ENCODE data around the gene VPS13D. TPM values are rescaled to one million over a fixed set of nuclear protein-coding genes. Genes with fewer than 3 reads are reported as not detected.
"Not testable (repeated sequence)": the region's sequence is repeated elsewhere in the genome, so short reads cannot be mapped to it uniquely, and the experiment has no call there.

VPS13D gene
- total RNA-seq, 1 experiment from 2014 or later, result 22.7 TPM

- DNase-seq (ENCODE audit: low read depth), result no peak
These were observed 239.7 kb downstream of the VPS13D start for GRCh38 chr1:12469493-12469892.

DNA sequence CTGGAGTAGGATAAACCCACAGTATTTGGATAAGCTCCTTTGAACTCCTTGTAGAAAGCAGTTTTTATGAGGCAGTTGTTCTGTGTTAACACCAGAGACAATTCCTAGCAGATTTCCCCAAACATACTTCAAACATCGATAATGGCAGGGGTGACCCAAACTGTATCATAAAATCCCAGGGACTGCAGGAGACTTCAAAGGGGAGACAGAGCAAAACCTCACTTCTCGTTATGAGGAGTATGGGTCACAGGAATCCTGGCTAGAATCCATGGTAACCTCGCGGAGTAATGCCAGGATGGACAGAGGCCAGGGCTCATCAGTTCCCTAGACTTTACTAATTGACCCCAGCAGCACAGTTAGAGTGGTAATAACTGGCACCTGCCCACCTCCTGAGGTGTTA is 240.2 kb downstream of the VPS13D start:
- no peak for DNase-seq (ENCODE audit: low read depth)

DNA sequence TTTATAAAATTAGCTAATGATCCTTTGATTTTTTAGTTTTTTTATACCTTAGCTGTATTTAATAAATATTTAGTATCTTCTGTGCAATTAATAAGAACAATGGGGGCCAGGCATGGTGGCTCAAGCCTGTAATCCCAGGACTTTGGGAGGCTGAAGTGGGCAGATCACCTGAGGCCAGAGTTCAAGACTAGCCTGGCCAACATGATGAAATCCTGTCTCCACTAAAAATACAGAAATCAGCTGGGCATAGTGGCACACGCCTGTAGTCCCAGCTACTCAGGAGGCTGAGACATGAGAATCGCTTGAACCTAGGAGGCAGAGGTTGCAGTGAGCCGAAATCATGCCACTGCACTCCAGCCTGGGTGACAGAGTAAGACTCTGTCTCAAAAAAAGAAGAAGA is 241.1 kb downstream of the VPS13D start:
- not testable (repeated sequence) for DNase-seq (ENCODE audit: low read depth)

DNA sequence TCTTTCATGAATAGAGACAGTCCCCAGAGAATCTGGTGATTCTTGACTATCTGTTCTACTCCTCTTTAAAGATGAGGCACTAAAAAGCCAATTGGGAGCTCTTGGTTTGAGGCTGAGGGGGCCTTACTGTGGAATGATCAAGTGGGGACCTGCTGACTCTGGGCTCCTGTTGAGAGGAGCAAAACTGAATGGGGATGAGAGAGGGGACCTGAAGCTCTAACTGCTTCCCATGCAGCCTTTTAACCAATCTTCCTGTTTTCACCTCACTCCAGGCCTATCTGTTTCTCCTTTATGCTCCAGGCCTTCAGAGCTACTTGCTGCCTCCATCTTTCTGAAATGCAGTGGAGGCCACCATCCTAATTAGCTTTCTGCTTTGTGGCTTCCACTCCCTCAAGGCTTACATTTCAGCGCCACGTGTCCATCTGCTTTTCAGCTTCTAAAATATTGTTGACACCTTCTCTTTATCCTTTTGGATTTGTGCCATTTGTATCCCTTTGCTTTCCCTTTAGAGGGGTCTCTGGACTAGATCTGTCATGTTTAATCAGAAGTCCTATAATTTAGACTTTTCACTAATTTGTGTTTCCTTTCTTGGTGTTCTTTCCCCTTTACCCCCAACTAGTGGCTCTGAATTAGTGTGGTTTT is 242.4 kb downstream of the VPS13D start:
- DNase-seq (ENCODE audit: low read depth), result no peak

GRCh38 chr1:12472798-12473551 is 243.1 kb downstream of the VPS13D start:
- DNase-seq (ENCODE audit: low read depth), result no peak

GRCh38 chr1:12473596-12474362 is 243.9 kb downstream of the VPS13D start:
- no peak for DNase-seq (ENCODE audit: low read depth)

GRCh38 chr1:12475101-12475500 is 245.3 kb downstream of the VPS13D start:
- no peak for DNase-seq (ENCODE audit: low read depth)

- peak; percentile 58 for DNase-seq (ENCODE audit: low read depth)
These were observed 245.7 kb downstream of the VPS13D start for GRCh38 chr1:12475530-12475934.

DNA sequence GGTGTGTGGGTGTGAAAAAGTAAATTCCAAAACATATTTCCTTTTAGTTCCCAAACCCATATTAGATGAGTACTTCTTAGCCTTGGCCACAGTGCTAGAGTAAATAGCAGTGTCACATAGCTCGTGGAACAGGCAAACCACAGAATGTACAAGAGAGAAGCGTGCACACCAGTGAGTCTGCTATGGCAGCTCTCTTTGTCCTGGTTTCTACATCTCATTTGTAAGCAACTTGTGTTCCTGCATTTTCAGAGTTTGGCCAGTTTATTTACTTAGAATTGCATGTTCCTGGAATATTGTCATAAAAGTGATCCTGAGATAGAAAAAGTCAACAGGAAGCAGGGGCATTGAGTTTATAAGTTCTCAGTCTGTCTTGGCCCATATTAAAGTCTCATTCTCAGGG is 246.1 kb downstream of the VPS13D start:
- peak; percentile 59 for DNase-seq (ENCODE audit: low read depth)

DNA sequence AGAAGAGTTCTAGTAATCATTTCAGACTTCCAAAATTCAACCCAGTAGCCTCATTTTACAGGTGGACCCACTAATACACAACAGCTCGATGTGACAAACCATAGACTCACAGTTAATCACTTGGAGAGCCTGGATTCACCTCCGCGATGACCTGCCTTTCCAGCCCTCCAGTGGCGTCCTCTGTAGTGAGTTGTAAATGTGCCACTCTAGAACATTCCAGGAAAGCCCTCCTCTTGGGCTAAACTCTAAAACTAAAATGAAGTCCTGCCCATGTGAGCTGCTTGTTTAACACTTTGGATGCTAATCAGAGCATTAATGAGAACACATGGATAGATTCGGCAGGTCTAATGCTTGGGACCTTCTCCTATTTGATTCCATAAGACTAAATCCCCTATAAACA is 247.5 kb downstream of the VPS13D start:
- DNase-seq (ENCODE audit: low read depth), result no peak

DNA sequence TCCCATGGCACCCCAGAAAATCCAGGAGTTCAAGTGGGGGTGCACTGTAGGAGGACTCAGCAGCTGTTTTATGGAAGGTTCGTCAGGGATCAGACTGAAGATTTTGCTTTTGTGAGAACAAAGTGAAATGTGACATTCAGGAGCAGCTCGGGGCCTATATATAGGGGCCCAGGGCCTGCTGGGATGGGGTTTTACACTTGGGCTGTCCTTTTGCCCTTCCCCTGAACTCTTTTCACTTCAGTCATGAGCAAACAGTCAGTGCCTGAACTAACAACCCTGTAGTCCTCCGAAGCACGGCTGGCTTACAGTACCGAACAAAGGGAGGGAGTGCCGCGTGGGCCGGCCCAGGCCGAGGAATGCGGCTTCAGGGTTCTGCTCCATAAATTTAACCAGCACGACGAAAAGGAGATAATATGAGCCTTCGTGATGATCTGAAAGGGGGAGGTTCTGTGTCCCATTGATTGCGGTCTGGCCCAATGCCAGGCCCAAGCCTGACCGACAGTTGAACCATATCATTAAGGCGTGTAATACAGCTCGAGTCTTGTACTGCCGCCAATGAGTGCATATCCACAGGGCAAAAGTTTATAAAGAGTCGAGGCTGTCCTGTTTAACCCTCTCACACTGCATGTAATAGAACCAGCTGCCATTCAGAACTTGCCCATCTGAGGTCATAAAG is 248.2 kb downstream of the VPS13D start:
- DNase-seq (ENCODE audit: low read depth), result peak; percentile 99

DNA sequence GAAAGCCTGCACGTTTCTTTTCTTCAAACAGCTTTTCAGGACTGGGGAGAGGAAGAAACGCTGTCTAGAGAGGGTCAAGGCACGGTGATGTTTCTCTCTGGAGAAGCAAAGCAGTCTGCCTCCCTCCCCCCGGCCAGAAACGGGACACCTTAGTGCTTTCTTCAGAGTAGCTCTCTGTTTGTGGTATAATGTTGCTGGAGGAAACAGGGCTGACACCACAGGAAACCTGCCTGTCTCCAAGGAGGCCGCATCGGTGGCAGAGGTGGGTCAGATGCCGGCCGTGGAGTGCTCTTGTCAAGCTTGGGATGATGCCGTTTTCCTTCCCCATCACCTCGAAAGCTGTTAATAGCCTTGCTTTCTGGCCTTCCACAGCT is 248.8 kb downstream of the VPS13D start:
- DNase-seq (ENCODE audit: low read depth), result no peak

DNA sequence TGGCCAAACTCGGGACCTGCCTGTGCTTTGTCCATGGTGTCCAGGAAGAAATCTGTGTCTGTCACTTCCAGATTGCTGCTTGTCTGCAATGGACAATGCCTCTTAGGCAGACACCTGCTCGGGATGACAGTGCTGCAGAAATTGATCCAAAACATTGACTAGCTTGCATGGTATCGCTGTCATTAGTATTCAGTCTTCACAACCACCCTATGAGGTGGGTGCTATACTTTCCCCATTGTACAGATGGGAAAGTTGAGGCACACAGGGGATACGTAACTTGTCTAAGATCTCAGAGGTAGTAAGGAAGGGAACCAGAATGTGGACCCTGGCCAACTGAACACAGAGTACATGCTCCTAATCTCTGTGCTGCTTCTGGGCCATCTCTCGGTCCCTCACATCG is 249.5 kb downstream of the VPS13D start:
- no peak for DNase-seq (ENCODE audit: low read depth)

- no peak for DNase-seq (ENCODE audit: low read depth)
These were observed 250.2 kb downstream of the VPS13D start for GRCh38 chr1:12480041-12480440.

DNA sequence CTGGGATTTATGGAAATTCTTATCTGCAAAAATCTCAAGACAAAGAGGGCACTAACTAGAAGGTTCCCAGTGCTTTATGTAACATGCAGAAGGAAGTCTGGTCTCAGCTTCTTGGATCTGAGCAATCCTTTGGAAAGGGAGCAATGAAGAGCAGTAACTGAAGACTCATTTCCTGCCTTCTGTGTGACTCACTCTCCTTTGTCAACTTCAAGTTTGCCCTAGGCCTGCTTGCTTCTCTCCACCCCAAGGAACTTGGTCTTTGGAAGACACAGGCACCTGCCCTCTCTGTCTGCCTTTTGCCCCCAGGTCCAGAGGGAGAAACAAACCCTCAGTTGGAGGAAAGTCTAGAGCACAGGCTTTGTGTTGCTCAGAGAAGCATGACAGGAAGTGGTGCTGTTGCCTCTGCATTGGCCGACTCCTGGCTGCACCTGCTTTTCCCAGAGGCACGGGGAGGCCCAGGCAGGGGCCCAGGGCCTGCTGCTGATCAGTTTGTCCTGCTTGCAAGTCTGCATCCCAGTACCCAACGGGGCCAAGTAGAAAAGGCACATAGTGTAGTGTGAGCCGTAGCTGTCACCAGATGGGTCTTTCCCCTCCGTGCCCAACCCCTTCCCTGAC is 251.0 kb downstream of the VPS13D start:
- DNase-seq (ENCODE audit: low read depth), result peak; percentile 98

- no peak for DNase-seq (ENCODE audit: low read depth)
These were observed 252.1 kb downstream of the VPS13D start for GRCh38 chr1:12481928-12482327.

DNA sequence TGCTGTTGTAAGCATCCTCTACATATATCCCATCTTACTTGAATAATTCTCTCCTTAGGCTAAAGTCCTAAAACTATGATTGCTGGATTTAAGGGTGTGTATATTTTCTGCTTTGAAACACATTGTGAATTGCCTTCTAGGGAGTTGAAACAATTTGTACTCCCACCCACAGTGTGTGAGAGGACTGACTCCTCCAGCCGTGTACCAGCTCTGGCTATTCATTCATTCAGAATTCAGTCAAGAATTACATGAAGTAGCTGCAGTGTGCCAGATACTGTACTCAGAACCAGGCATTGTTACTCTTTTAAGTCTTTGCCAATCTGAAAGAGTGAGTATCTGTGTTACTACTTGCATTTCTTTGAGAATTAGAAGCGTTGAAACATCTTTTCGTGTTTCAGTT is 253.2 kb downstream of the VPS13D start:
- DNase-seq (ENCODE audit: low read depth), result no peak

GRCh38 chr1:12485231-12486058 is 255.6 kb downstream of the VPS13D start:
- no peak for DNase-seq (ENCODE audit: low read depth)

DNA sequence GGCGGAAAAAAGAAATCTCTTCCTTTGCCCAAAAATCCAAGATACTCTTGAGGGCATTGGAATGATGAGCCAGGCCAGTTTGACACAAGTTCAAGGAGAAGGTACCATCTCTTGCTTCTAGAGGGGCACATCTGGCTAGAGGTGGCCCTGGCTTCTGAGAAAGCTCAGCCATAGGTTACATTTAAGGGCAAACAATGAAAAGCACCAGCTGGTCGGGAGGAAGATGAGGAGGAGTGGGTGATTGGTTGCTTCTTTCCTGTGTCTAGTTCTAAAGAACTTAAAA is 256.2 kb downstream of the VPS13D start:
- no peak for DNase-seq (ENCODE audit: low read depth)

DNA sequence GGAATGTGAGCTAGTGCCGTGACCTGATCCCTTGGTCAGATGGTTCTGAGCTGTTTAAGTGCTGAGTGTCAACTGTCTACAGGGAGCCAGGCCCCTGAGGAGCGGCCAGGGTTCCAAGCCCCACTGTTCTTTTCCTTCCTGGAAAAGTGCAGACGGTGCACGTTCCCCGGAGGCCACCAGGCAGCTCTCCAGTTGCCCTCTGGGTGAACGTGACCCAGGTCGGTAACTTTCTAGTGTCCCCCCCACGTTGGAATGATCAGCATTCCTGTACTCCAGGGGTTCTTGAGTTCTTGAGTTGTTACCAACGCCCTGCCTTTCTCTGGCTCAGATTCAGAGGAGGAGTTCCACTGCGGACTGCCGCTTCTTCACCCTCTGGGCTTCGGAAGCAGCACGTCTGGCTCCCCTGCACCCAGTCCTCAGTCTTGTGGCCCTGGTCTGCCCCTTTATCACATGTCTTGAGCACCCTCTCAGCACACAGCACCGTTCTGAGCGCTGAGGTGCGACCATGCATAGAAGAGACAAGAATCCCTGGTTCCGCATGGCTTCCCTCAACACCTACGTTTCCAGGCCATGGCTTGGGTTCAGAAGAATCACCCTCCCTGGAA is 256.7 kb downstream of the VPS13D start:
- peak; percentile 85 for DNase-seq (ENCODE audit: low read depth)

DNA sequence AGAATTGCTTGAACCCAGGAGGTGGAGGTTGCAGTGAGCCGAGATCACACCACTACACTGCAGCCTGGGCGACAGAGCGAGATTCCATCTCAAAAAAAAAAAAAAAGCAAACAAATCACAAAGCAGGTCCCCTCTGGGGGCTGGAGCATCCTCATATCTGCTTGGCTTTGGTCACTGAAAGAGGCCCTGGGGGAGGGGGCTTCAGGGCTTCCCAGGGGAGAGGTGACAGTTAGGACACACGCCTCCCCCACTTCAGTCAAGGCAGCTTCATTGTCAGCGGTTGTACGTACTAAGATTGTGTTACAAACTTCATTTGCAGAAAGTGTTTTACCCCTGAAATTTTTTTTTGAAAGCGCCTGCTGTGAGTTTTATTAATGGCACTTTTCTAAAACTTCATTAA is 257.7 kb downstream of the VPS13D start:
- no peak for DNase-seq (ENCODE audit: low read depth)

All from M059J (cell line).